ENCODE data around the gene TOM1L2. TPM values are rescaled to one million over a fixed set of nuclear protein-coding genes. Genes with fewer than 3 reads are reported as not detected.
"Not testable (repeated sequence)": the region's sequence is repeated elsewhere in the genome, so short reads cannot be mapped to it uniquely, and the experiment has no call there.

TOM1L2 gene
- total and polyA plus RNA-seq, 9 donors = 18.5 to 40.1 (median 30.2) TPM

GRCh38 chr17:17947966-17948365 lies 24.2 kb downstream of the TOM1L2 start:
- no peak for DNase-seq
- no peak overlapping the region for H3K4me3 ChIP-seq (ENCODE audit: low read length)
- H3K36me3 ChIP-seq (ENCODE audit: control insufficient read depth, insufficient read depth, low read length) = no peaks in the 10 kb centered on the region
- H3K27ac ChIP-seq (ENCODE audit: low read length) = no peak overlapping the region
- H3K27me3 ChIP-seq (ENCODE audit: control insufficient read depth, insufficient read depth, low read length) = no peaks in the 10 kb centered on the region
- no peaks in the 10 kb centered on the region for H3K9me3 ChIP-seq (replicated peaks; ENCODE audit: control insufficient read depth, low read depth, low read length)
- WGBS (ENCODE audit: insufficient coverage) = no CpG with 5 or more reads among the region's 1 CpG
- H3K4me1 ChIP-seq (ENCODE audit: control insufficient read depth, insufficient read depth, low read length) = peaks cover 19% of the 10 kb centered on the region

GRCh38 chr17:17947309-17947708 lies 24.9 kb downstream of the TOM1L2 start:
- Histone ChIP-seq H3K4me3 (ENCODE audit: low read length) (no peak overlapping the region), H3K9me3 (replicated peaks; ENCODE audit: control insufficient read depth, low read depth, low read length) (no peaks in the 10 kb centered on the region), H3K4me1 (ENCODE audit: control insufficient read depth, insufficient read depth, low read length) (peaks cover 19% of the 10 kb centered on the region), H3K27ac (ENCODE audit: low read length) (no peak overlapping the region), H3K36me3 (ENCODE audit: control insufficient read depth, insufficient read depth, low read length) (no peaks in the 10 kb centered on the region), H3K27me3 (ENCODE audit: control insufficient read depth, insufficient read depth, low read length) (no peaks in the 10 kb centered on the region)
- WGBS (ENCODE audit: insufficient coverage) = no CpG with 5 or more reads among the region's 5 CpGs
- no peak for DNase-seq

DNA sequence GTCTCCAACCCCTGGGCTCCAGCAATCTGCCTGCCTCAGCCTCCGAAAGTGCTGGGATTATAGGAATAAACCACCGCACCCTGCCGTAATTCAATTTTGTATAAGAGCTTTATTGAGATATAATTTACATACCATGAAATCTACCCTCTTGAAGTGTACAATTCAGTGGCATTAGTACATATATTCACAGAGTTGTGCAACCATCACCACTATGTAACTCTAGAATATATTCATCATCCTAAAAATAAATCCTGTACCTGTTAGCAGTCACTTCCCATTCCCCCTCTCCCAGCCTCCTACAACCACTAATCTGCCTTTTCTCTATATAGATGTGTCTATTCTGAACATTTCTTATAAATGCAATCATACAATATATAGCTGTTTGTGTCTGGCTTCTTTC lies 26.1 kb downstream of the TOM1L2 start:
- H3K4me1 ChIP-seq (ENCODE audit: control insufficient read depth, insufficient read depth, low read length) = peaks cover 25% of the 10 kb centered on the region
- WGBS (ENCODE audit: insufficient coverage) = no CpG with 5 or more reads among the region's 3 CpGs

GRCh38 chr17:17944743-17945142 lies 27.5 kb downstream of the TOM1L2 start:
- H3K9me3 ChIP-seq (replicated peaks; ENCODE audit: control insufficient read depth, low read depth, low read length) = no peaks in the 10 kb centered on the region
- peaks cover 35% of the 10 kb centered on the region for H3K4me1 ChIP-seq (ENCODE audit: control insufficient read depth, insufficient read depth, low read length)
- H3K27me3 ChIP-seq (ENCODE audit: control insufficient read depth, insufficient read depth, low read length) = no peaks in the 10 kb centered on the region
- H3K27ac ChIP-seq (ENCODE audit: low read length) = peak overlapping the region; percentile 47
- H3K36me3 ChIP-seq (ENCODE audit: control insufficient read depth, insufficient read depth, low read length) = no peaks in the 10 kb centered on the region
- DNase-seq = no peak
- H3K4me3 ChIP-seq (ENCODE audit: low read length) = no peak overlapping the region
- 51% methylated on average over 4 of the region's 11 CpGs for WGBS (ENCODE audit: insufficient coverage)

More for the DNA sequence above, 26.1 kb downstream of the TOM1L2 start:
- Histone ChIP-seq H3K36me3 (ENCODE audit: control insufficient read depth, insufficient read depth, low read length) (no peaks in the 10 kb centered on the region), H3K27ac (ENCODE audit: low read length) (no peak overlapping the region), H3K4me3 (ENCODE audit: low read length) (no peak overlapping the region), H3K9me3 (replicated peaks; ENCODE audit: control insufficient read depth, low read depth, low read length) (no peaks in the 10 kb centered on the region), H3K27me3 (ENCODE audit: control insufficient read depth, insufficient read depth, low read length) (no peaks in the 10 kb centered on the region)
- no peak for DNase-seq

DNA sequence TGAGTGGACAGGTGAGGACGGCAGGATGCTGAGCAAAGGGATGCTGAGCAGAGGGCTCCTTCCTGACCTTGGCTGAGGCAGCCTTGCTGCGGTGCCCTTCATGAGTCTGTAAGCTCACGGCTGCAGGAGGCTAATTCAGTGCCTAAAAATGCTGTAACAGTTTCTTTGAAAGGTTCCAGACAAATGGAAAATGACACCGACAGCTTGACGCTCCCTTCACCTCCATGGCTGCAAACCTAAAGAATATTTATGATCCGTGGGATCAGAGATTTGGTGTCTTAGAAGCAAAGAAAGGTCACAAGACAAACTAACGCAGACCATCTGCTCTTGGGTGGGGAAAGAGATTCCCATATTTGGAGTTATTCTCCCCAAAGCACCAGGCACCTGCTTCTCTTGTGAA lies 28.0 kb downstream of the TOM1L2 start:
- no peaks in the 10 kb centered on the region for H3K27me3 ChIP-seq (ENCODE audit: control insufficient read depth, insufficient read depth, low read length)
- H3K4me3 ChIP-seq (ENCODE audit: low read length) = no peak overlapping the region
- peak; percentile 68 for DNase-seq
- H3K36me3 ChIP-seq (ENCODE audit: control insufficient read depth, insufficient read depth, low read length) = no peaks in the 10 kb centered on the region
- WGBS (ENCODE audit: insufficient coverage) = 47% methylated on average over 3 of the region's 7 CpGs
- H3K9me3 ChIP-seq (replicated peaks; ENCODE audit: control insufficient read depth, low read depth, low read length) = no peaks in the 10 kb centered on the region
- H3K27ac ChIP-seq (ENCODE audit: low read length) = peak overlapping the region; percentile 47
- H3K4me1 ChIP-seq (ENCODE audit: control insufficient read depth, insufficient read depth, low read length) = peaks cover 35% of the 10 kb centered on the region

- Histone ChIP-seq H3K36me3 (ENCODE audit: control insufficient read depth, insufficient read depth, low read length) (no peaks in the 10 kb centered on the region), H3K27me3 (ENCODE audit: control insufficient read depth, insufficient read depth, low read length) (no peaks in the 10 kb centered on the region), H3K27ac (ENCODE audit: low read length) (no peak overlapping the region), H3K9me3 (replicated peaks; ENCODE audit: control insufficient read depth, low read depth, low read length) (no peaks in the 10 kb centered on the region), H3K4me3 (ENCODE audit: low read length) (no peak overlapping the region), H3K4me1 (ENCODE audit: control insufficient read depth, insufficient read depth, low read length) (peaks cover 35% of the 10 kb centered on the region)
- WGBS (ENCODE audit: insufficient coverage) = 52% methylated on average over 2 of the region's 3 CpGs
- no peak for DNase-seq
Observed at GRCh38 chr17:17943281-17943984, 28.8 kb downstream of the TOM1L2 start.

- Histone ChIP-seq H3K9me3 (replicated peaks; ENCODE audit: control insufficient read depth, low read depth, low read length) (no peaks in the 10 kb centered on the region), H3K27me3 (ENCODE audit: control insufficient read depth, insufficient read depth, low read length) (no peaks in the 10 kb centered on the region), H3K36me3 (ENCODE audit: control insufficient read depth, insufficient read depth, low read length) (no peaks in the 10 kb centered on the region), H3K27ac (ENCODE audit: low read length) (no peak overlapping the region), H3K4me1 (ENCODE audit: control insufficient read depth, insufficient read depth, low read length) (peaks cover 38% of the 10 kb centered on the region), H3K4me3 (ENCODE audit: low read length) (no peak overlapping the region)
- no peak for DNase-seq
Observed at GRCh38 chr17:17942846-17943245, 29.4 kb downstream of the TOM1L2 start.

DNA sequence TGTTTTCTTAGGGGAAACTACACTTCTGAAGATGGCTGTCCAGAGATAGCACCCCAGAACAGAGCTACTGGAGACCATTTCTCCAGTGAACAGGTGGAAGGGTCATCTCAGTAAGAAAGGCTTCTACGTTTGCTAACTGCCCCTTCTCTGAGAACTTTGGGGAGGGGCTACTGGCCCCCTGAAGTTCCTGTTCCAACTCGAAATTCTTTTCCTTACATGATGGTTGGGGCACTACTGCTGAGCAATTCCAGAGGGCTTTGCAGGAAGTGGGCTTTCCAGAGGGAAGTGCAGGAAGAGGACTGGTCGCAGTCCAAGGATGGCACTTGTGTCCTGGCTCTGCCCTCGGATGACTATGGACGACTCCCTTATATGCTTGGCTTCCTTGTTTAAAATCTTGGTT lies 31.2 kb downstream of the TOM1L2 start:
- H3K27ac ChIP-seq (ENCODE audit: low read length) = no peak overlapping the region

GRCh38 chr17:17940441-17940911 lies 31.7 kb downstream of the TOM1L2 start:
- H3K27ac ChIP-seq (ENCODE audit: low read length) = no peak overlapping the region
- peaks cover 45% of the 10 kb centered on the region for H3K4me1 ChIP-seq (ENCODE audit: control insufficient read depth, insufficient read depth, low read length)
- WGBS (ENCODE audit: insufficient coverage) = no CpG with 5 or more reads among the region's 3 CpGs
- H3K27me3 ChIP-seq (ENCODE audit: control insufficient read depth, insufficient read depth, low read length) = no peaks in the 10 kb centered on the region
- DNase-seq = peak; percentile 37
- no peaks in the 10 kb centered on the region for H3K9me3 ChIP-seq (replicated peaks; ENCODE audit: control insufficient read depth, low read depth, low read length)
- no peaks in the 10 kb centered on the region for H3K36me3 ChIP-seq (ENCODE audit: control insufficient read depth, insufficient read depth, low read length)
- no peak overlapping the region for H3K4me3 ChIP-seq (ENCODE audit: low read length)

More for the DNA sequence above, 31.2 kb downstream of the TOM1L2 start:
- H3K9me3 ChIP-seq (replicated peaks; ENCODE audit: control insufficient read depth, low read depth, low read length) = no peaks in the 10 kb centered on the region
- DNase-seq = no peak
- H3K4me3 ChIP-seq (ENCODE audit: low read length) = no peak overlapping the region
- peaks cover 45% of the 10 kb centered on the region for H3K4me1 ChIP-seq (ENCODE audit: control insufficient read depth, insufficient read depth, low read length)
- no peaks in the 10 kb centered on the region for H3K36me3 ChIP-seq (ENCODE audit: control insufficient read depth, insufficient read depth, low read length)
- H3K27me3 ChIP-seq (ENCODE audit: control insufficient read depth, insufficient read depth, low read length) = no peaks in the 10 kb centered on the region
- 53% methylated on average over 3 of the region's 5 CpGs for WGBS (ENCODE audit: insufficient coverage)

DNA sequence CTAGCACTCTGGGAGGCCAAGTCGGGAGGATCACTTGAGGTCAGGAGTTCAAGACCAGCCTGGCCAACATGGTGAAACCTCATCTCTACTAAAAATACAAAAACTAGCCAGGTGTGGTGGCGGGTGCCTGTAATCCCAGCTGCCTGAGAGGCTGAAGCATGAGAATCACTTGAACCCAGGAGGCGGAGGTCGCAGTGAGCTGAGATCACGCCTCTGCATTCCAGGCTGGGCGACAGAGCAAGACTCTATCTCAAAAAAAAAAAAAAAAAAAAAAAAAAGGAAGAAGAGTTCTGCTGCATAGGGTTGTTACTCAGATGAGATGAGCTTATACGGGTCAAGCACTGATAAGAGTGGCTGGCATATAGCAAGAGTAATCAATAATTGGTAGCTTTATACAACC lies 32.3 kb downstream of the TOM1L2 start:
- DNase-seq; H3K27me3 ChIP-seq (ENCODE audit: control insufficient read depth, insufficient read depth, low read length); H3K4me3 ChIP-seq (ENCODE audit: low read length); H3K9me3 ChIP-seq (replicated peaks; ENCODE audit: control insufficient read depth, low read depth, low read length); H3K27ac ChIP-seq (ENCODE audit: low read length); H3K36me3 ChIP-seq (ENCODE audit: control insufficient read depth, insufficient read depth, low read length): not testable (repeated sequence)
- peaks cover 45% of the 10 kb centered on the region for H3K4me1 ChIP-seq (ENCODE audit: control insufficient read depth, insufficient read depth, low read length)
- WGBS (ENCODE audit: insufficient coverage) = 93% methylated on average over 3 of the region's 7 CpGs
